HG03442 (cell line): Measurements from ENCODE around the gene FOXM1.

Experiments
- ATAC-seq: cut with Tn5 transposase; IDR thresholded peaks from one replicate; pipeline ENCODE4 v1.9.1; 2021; ENCODE audit warnings: mild to moderate bottlenecking, moderate library complexity; ENCODE audit not compliant: unreplicated experiment

The FOXM1 gene

GRCh38 chr12:2811801-2812200 lies 65.2 kb downstream of the FOXM1 start:
- ATAC-seq, result no peak
